ENCODE measurements around the gene MYO10.

Gene MYO10

GRCh38 chr5:16664368-16664767 lies 271.7 kb downstream of the MYO10 start:
- H3K27ac ChIP-seq, result no peak overlapping the region
- no peaks in the 10 kb centered on the region for H3K79me2 ChIP-seq (ENCODE audit: insufficient read depth, low read depth)
- no peak for TF ChIP-seq CTCF (conservative IDR thresholded peaks at IDR 0.05; ENCODE audit: low read depth, low read length)
- H3K4me1 ChIP-seq (ENCODE audit: low read depth, poor library complexity, severe bottlenecking), result no peaks in the 10 kb centered on the region
- no peaks in the 10 kb centered on the region for H4K20me1 ChIP-seq (ENCODE audit: insufficient read depth)
- H3K9ac ChIP-seq, result no peak overlapping the region
- no peak overlapping the region for H2AFZ ChIP-seq (ENCODE audit: low read depth)
- no peak overlapping the region for H3K4me2 ChIP-seq
- H3K4me3 ChIP-seq (IDR thresholded peaks at IDR 0.05; ENCODE audit: insufficient read depth, low read depth, low read length), result no peak overlapping the region
- H3K36me3 ChIP-seq (ENCODE audit: insufficient read depth), result no peaks in the 10 kb centered on the region
- no peaks in the 10 kb centered on the region for H3K27me3 ChIP-seq (ENCODE audit: insufficient read depth, low read depth)

GRCh38 chr5:16663840-16664239 lies 272.2 kb downstream of the MYO10 start:
- no peak overlapping the region for H3K27ac ChIP-seq
- H3K4me2 ChIP-seq, result no peak overlapping the region
- no peak for TF ChIP-seq CTCF (conservative IDR thresholded peaks at IDR 0.05; ENCODE audit: low read depth, low read length)
- H4K20me1 ChIP-seq (ENCODE audit: insufficient read depth), result no peaks in the 10 kb centered on the region
- H3K9ac ChIP-seq, result no peak overlapping the region
- no peaks in the 10 kb centered on the region for H3K36me3 ChIP-seq (ENCODE audit: insufficient read depth)
- no peaks in the 10 kb centered on the region for H3K4me1 ChIP-seq (ENCODE audit: low read depth, poor library complexity, severe bottlenecking)
- no peaks in the 10 kb centered on the region for H3K27me3 ChIP-seq (ENCODE audit: insufficient read depth, low read depth)
- no peak overlapping the region for H3K4me3 ChIP-seq (IDR thresholded peaks at IDR 0.05; ENCODE audit: insufficient read depth, low read depth, low read length)
- H3K79me2 ChIP-seq (ENCODE audit: insufficient read depth, low read depth), result no peaks in the 10 kb centered on the region
- H2AFZ ChIP-seq (ENCODE audit: low read depth), result no peak overlapping the region

GRCh38 chr5:16661713-16662112 lies 274.4 kb downstream of the MYO10 start:
- no peak overlapping the region for H2AFZ ChIP-seq (ENCODE audit: low read depth)
- H3K4me2 ChIP-seq, result no peak overlapping the region
- H3K4me3 ChIP-seq (IDR thresholded peaks at IDR 0.05; ENCODE audit: insufficient read depth, low read depth, low read length), result no peak overlapping the region
- no peak overlapping the region for H3K27ac ChIP-seq
- H4K20me1 ChIP-seq (ENCODE audit: insufficient read depth), result no peaks in the 10 kb centered on the region
- H3K27me3 ChIP-seq (ENCODE audit: insufficient read depth, low read depth), result no peaks in the 10 kb centered on the region
- no peaks in the 10 kb centered on the region for H3K79me2 ChIP-seq (ENCODE audit: insufficient read depth, low read depth)
- H3K4me1 ChIP-seq (ENCODE audit: low read depth, poor library complexity, severe bottlenecking), result no peaks in the 10 kb centered on the region
- no peaks in the 10 kb centered on the region for H3K36me3 ChIP-seq (ENCODE audit: insufficient read depth)
- no peak overlapping the region for H3K9ac ChIP-seq
- no peak for TF ChIP-seq CTCF (conservative IDR thresholded peaks at IDR 0.05; ENCODE audit: low read depth, low read length)

GRCh38 chr5:16660982-16661381 lies 275.1 kb downstream of the MYO10 start:
- TF ChIP-seq CTCF (conservative IDR thresholded peaks at IDR 0.05; ENCODE audit: low read depth, low read length), result no peak
- H3K4me1 ChIP-seq (ENCODE audit: low read depth, poor library complexity, severe bottlenecking), result no peaks in the 10 kb centered on the region
- H3K4me3 ChIP-seq (IDR thresholded peaks at IDR 0.05; ENCODE audit: insufficient read depth, low read depth, low read length), result no peak overlapping the region

More at GRCh38 chr5:16660982-16661381, 275.1 kb downstream of the MYO10 start:
- no peak overlapping the region for H3K9ac ChIP-seq
- H3K4me2 ChIP-seq, result no peak overlapping the region
- H2AFZ ChIP-seq (ENCODE audit: low read depth), result no peak overlapping the region
- H3K79me2 ChIP-seq (ENCODE audit: insufficient read depth, low read depth), result no peaks in the 10 kb centered on the region
- no peaks in the 10 kb centered on the region for H4K20me1 ChIP-seq (ENCODE audit: insufficient read depth)
- no peak overlapping the region for H3K27ac ChIP-seq
- H3K36me3 ChIP-seq (ENCODE audit: insufficient read depth), result no peaks in the 10 kb centered on the region
- H3K27me3 ChIP-seq (ENCODE audit: insufficient read depth, low read depth), result no peaks in the 10 kb centered on the region
